Neuron (in vitro differentiated cells): ENCODE results near the gene PSENEN.

Experiments
- H2AFZ ChIP-seq: one replicate; pipeline ENCODE4 v1.6.1; 2013; ENCODE audit warnings: low read depth, mild to moderate bottlenecking, inconsistent platforms, low read length, moderate library complexity
- H3K27me3 ChIP-seq: one replicate; pipeline ENCODE4 v1.6.1; 2013; ENCODE audit warnings: low read length; ENCODE audit not compliant: insufficient read depth
- H3K36me3 ChIP-seq: one replicate; pipeline ENCODE4 v1.6.1; 2013; ENCODE audit warnings: low read length; ENCODE audit not compliant: insufficient read depth
- H3K4me1 ChIP-seq: one replicate; pipeline ENCODE4 v1.6.1; 2013; ENCODE audit warnings: low read length; ENCODE audit not compliant: insufficient read depth
- H3K4me3 ChIP-seq: 2 replicates; pipeline ENCODE4 v1.5.1; 2013; ENCODE audit warnings: mild to moderate bottlenecking, low read length, moderate library complexity
- H3K9me3 ChIP-seq: one replicate; pipeline ENCODE4 v1.6.1; 2013; ENCODE audit warnings: low read length

Gene PSENEN, protein sequence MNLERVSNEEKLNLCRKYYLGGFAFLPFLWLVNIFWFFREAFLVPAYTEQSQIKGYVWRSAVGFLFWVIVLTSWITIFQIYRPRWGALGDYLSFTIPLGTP

DNA sequence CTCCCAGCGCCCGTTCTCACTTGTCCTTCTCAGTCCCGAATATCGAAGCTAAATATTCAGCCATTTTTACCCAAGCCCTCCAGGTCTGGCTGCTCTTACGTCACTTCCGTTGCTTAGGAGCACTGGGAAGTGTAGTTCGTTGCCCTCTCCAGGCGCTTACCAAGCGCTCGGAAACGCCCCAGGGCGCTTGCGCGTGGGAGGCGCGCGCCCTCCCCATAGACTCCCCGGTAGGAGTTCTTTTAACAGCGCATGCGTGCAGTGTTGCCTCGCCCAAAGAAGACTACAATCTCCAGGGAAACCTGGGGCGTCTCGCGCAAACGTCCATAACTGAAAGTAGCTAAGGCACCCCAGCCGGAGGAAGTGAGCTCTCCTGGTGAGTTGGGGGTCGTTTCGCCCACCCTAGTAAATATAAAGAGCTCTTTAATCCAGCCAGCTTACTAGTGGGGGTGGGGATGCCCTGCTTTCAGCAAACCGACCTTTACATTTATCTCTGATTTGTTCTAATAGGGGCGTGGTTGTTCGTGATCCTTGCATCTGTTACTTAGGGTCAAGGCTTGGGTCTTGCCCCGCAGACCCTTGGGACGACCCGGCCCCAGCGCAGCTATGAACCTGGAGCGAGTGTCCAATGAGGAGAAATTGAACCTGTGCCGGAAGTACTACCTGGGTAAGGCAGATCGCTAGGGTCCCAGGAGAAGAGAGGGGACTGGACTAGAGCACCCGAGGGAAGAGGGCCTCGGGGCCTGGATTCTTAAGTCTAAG lies at the start of gene PSENEN, which contains the start of gene U2AF1L4:
Gene PSENEN (plus strand): TSS at position 324 of the 759 bp plus-strand sequence. CDS start 280 bp downstream, at position 604.
Gene U2AF1L4 (minus strand): TSS at position 91 of the 759 bp plus-strand sequence. CDS start 27 bp downstream, at position 64.
- H3K4me1 ChIP-seq, result peaks cover 25% of the 10 kb centered on the region
- peaks cover 4% of the 10 kb centered on the region for H3K36me3 ChIP-seq
- no peaks in the 10 kb centered on the region for H3K27me3 ChIP-seq
- peak within 1 kb of the TSS; percentile 65 for H2AFZ ChIP-seq
- H3K9me3 ChIP-seq, result no peaks in the 10 kb centered on the region
- peak within 1 kb of the TSS; percentile 87 for H3K4me3 ChIP-seq

DNA sequence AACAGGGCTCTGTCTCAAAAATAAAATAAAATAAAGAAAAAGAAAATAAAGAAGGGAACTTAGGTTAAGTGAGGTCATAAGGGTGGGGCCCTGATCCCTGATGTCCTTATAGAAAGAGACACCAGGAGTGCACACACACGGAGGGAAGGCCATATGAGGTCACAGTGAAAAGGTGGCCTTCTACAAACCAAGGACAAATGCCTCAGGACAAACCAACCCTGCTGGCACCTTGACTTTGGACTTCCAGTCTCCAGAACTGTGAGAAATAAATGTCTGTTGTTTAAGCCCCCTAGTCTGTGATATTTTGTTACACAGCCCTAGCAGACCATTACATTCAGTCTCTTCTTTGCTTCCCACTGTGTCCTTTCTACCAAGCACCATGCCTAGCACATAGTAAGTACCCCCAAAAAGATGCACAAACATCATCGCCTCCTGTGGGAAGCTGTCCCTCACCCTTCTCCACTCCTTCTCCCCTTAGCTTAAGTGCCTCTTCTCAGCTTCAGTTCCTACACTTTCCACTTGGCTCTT lies 49.5 kb upstream of the PSENEN start:
- Histone ChIP-seq H3K4me3 (no peak overlapping the region), H3K27me3 (no peaks in the 10 kb centered on the region), H3K9me3 (no peaks in the 10 kb centered on the region), H3K4me1 (peaks cover 3% of the 10 kb centered on the region), H2AFZ (no peak overlapping the region), H3K36me3 (no peaks in the 10 kb centered on the region)

DNA sequence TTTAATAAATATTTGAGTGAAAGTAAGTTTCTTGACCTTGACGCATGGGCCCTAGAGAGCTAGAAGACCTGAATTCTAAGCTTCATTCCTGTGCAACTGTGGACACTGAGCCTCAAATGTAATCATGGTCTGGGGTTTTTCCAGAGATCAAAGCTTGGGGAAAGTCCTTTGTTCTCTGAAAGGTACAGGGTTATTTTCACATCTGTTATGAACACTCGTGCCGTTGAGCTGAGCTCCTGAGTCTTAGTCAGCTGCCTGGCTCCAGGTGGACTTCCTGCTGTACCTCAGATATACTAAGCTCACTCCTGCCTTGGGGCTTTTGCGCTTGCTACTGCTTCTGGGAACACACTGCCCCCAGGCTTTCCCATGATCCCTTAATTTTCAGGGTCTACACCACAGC lies 48.6 kb upstream of the PSENEN start:
- Histone ChIP-seq H3K9me3 (no peaks in the 10 kb centered on the region), H3K4me1 (peaks cover 3% of the 10 kb centered on the region), H3K36me3 (no peaks in the 10 kb centered on the region), H3K27me3 (no peaks in the 10 kb centered on the region), H3K4me3 (no peak overlapping the region), H2AFZ (no peak overlapping the region)

DNA sequence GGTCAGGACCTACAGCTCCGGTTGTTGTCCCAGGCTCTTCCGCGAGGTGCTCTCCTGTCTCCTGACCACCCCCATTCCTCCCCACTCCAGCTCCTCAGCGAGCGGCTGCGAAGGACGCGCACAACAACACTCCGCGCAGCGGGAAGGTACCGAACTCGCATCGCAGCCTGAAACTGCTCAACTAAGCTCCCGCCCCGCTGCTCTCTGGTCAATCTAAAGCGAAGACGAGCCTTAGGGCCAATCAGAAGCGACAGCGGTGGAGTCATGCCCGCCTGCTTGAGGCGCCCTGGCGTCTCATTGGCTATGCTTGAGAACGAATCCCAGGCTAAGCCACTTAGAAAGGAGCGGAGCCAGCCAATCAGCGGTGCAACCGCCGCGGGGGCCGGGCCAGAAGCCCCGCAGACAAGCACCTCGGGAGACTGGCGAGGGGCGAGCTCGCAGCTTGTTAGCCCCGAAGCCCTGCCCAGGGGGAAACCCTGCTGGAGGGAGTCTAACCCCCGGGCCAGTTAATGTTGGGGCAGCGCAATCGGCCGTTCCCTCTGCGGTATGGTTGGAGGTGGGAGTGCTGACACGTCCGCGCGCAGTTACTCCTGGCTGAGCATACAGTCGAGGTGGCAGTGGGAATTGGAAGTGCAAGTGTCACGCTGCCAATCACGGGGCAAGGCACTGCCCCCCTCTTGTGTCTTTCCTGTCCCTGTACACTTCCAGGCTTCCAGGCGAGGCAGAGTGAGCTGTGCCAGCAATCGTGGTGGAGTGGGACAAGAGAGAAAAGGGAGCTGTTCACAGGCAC lies 43.0 kb upstream of the PSENEN start:
- Histone ChIP-seq H3K4me3 (peak overlapping the region; percentile 70), H2AFZ (peak overlapping the region; percentile 92), H3K4me1 (peaks cover 3% of the 10 kb centered on the region), H3K36me3 (no peaks in the 10 kb centered on the region), H3K27me3 (no peaks in the 10 kb centered on the region), H3K9me3 (no peaks in the 10 kb centered on the region)

DNA sequence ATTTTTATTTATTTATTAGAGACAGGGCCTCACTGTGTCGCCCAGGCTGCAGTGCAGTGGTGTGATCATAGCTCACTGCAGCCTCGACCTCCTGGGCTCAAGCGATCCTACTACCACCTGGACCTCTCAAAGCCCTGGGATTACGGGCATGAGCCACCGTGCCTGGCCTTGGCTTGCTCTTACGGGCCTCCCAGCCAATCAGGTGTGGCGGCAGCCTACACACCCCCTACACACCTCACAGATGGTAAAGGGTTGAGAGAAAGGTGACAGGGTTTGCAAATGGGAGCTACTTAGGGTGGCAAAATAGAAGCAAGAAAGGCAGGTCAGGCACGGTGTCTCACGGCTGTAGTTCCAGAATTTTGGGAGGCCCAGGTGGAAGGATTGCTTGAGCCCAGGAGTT lies 42.1 kb upstream of the PSENEN start:
- no peaks in the 10 kb centered on the region for H3K9me3 ChIP-seq
- H3K27me3 ChIP-seq, result no peaks in the 10 kb centered on the region
- no peak overlapping the region for H3K4me3 ChIP-seq
- H3K36me3 ChIP-seq, result no peaks in the 10 kb centered on the region
- H2AFZ ChIP-seq, result no peak overlapping the region
- H3K4me1 ChIP-seq, result peaks cover 3% of the 10 kb centered on the region

DNA sequence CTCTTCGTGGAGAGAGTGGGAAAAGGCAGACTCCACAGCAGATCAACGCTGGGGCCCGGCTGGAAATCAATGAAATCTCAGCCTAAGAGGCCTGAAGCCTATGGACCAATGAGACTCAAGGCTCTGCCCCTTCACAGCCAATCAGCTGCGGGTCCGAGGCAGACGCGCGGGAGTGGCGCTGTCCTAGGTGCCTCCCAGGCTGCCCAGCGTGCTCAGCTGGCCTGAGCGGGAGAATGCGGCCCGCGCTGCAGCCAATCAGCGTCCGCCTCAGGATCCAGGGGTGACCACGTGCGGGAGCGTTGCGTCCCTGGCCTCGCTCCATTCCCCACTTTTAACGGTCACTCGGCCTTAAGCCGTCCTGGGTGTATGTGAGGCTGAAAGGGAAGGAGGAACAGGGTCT lies 41.2 kb upstream of the PSENEN start, which contains the start of gene ZBTB32:
Gene ZBTB32 (plus strand): TSS at position 341 of the 400 bp plus-strand sequence. CDS start 10,069 bp downstream, outside the sequence.
- Histone ChIP-seq H3K36me3 (no peaks in the 10 kb centered on the region), H3K9me3 (no peaks in the 10 kb centered on the region), H3K4me1 (peaks cover 3% of the 10 kb centered on the region), H3K4me3 (no peak within 1 kb of the TSS), H3K27me3 (no peaks in the 10 kb centered on the region), H2AFZ (no peak within 1 kb of the TSS)

DNA sequence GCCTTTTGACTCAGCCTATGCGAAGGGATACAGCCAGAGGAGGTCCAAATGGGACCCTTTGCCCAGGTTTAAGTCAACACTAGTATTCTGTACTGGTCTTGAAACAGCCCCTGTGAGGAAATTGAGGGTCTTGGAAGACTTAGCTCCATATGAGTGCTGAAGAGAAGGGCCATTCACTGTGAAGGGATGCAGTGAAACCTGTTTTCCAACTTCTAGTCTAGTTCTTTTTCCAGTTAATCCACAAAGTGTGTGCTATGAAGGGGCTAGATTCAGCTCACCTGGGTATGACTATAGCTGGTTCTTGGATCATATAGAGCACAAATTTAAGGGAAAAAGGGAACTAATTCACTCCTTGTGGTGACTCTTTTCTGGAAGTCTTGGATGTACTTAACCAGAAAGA lies 37.1 kb upstream of the PSENEN start:
- Histone ChIP-seq H3K4me1 (no peaks in the 10 kb centered on the region), H3K27me3 (no peaks in the 10 kb centered on the region), H3K4me3 (no peak overlapping the region), H2AFZ (no peak overlapping the region), H3K9me3 (no peaks in the 10 kb centered on the region), H3K36me3 (no peaks in the 10 kb centered on the region)

DNA sequence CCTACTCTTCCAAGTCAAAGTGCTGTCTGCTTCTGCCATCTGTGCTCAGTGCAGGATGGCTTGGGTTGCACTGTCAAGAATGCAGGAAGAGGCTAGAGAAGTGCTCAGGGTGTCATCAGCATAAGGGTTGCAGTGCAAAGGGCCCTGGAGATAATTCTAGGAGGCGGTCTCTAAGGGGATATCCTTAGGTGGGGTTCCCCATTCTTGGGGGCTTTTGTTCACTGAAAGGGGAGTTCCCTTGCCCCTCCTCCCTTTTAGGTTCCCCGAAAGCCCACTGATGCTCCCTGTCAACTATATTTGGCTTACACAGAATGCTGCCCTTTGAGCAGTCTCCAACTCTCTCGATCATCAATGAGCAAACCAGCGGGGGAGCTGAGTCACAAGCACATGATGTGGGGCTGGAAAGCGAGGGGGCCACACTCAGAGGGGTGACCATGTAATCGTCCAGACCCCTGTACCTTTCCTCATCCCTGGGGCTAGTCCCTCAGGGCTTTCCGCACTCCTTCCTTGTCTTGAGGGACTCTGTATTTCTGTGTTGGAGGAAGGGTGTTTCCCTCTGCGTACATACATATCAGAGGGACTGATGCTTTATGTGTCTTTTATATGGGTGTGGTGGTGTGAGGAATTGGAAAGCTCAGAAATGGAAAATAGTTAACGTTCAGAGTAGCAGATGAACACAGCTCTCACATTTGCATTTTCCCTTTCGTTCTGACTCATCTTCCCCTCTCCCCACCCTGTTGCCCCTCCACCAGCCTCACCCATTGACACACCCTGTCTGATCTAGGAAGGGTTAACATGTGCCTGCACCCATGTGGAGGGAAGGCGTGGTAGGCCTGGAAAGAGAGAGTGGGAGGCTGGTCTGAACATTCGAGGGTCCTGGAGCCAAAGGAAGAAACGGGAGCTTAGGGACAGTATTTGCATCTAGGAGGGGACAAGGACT lies 34.4 kb upstream of the PSENEN start:
- H3K36me3 ChIP-seq, result no peaks in the 10 kb centered on the region
- H3K9me3 ChIP-seq, result no peaks in the 10 kb centered on the region
- no peak overlapping the region for H2AFZ ChIP-seq
- H3K4me1 ChIP-seq, result peaks cover 5% of the 10 kb centered on the region
- no peak overlapping the region for H3K4me3 ChIP-seq
- no peaks in the 10 kb centered on the region for H3K27me3 ChIP-seq

DNA sequence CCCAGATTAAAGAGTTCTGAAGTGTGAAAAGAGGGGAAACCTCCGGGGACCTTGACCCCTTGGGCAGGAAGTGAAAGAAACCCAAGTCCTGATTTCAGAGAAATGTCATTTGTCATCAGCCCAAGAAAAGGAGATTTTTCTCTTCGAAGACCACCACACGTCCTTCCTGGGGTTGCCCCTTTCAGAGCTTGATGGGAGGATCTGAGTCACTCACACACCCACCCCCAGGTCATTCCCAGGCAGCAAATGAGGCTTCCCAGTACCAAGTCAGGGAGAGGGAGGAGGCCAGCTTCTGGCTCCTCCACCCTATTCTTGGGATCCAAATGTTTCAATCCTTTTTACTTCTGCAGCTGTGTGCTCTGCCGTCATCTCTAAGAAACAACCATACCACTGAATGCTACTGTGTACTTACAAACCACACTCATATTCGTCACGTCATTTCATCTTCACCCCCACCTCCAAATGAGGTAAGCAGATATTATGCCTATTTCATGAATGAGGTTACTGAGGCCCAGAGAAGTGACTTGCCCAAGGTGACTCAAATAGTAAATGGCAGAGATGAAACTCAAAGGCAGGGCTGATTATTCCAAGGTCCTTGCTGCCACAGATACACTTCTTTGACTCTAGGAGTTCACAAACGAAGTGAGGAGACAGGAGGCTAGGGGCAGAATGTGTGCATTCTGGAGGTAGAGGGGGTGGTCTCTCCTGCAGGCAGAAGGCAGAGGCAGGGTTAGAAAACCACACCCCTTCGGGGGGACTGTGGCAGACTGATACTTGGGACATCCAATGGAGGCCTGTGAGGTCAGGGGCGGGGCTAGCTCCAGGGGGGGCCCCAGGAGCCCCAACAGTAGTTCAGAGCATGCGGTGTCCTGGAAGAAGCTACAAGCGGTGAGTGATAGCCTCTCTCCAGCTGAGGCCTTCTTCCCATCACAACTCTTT lies 32.6 kb upstream of the PSENEN start:
- Histone ChIP-seq H3K27me3 (no peaks in the 10 kb centered on the region), H3K4me3 (no peak overlapping the region), H3K4me1 (peaks cover 7% of the 10 kb centered on the region), H3K36me3 (no peaks in the 10 kb centered on the region), H2AFZ (no peak overlapping the region), H3K9me3 (no peaks in the 10 kb centered on the region)

DNA sequence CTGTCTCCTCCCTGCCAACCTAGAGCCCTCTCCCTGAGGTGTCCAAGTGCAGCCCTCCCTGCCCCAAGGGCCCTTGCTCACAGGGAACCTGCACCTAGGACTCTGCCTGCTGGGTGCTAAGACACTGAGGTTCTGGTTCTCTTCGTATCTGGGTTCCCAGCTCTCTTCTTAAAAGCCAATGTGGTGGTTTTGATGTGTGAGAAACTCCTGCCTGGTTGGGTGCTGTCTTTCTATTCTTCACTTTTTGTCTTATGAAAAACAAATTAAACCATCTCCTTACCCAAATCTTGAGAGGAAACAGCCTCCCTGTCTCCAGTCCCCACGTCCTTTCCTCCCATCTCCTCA lies 32.0 kb upstream of the PSENEN start:
- Histone ChIP-seq H3K4me1 (peaks cover 8% of the 10 kb centered on the region), H3K9me3 (no peaks in the 10 kb centered on the region), H3K36me3 (no peaks in the 10 kb centered on the region), H3K27me3 (no peaks in the 10 kb centered on the region), H2AFZ (no peak overlapping the region), H3K4me3 (no peak overlapping the region)

DNA sequence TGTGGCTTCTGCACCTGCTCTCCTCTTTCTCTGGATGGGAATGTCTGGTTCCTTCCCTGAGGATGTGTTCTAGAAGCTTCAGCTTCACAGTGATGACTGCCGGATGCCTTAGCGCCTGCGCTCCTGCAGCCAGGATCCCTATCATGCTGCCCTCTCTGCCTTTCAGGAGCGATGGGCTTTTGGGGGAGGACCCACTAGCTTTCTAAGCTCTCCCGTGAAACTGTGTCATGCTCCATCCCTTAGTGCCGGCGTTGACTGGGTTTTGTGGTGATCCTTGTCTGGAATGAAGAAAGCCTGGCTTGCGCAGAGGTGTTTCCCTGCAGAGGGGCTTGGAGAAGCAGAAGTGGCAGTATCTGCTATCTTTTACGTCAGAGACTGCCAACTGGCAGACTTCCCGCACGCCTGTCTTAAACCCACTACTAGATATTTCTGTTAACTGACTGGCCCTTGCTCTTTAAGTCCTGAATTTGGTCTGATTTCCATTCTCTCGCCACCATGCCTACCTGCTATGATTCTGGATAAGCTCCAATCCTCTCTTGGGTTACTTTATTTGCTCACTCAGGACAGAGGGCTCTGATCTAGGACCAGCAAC lies 31.5 kb upstream of the PSENEN start:
- Histone ChIP-seq H3K4me1 (peaks cover 14% of the 10 kb centered on the region), H3K4me3 (no peak overlapping the region), H3K36me3 (no peaks in the 10 kb centered on the region), H3K27me3 (no peaks in the 10 kb centered on the region), H3K9me3 (no peaks in the 10 kb centered on the region), H2AFZ (no peak overlapping the region)
